ENCODE data around the gene RAD51B.

RAD51B gene

DNA sequence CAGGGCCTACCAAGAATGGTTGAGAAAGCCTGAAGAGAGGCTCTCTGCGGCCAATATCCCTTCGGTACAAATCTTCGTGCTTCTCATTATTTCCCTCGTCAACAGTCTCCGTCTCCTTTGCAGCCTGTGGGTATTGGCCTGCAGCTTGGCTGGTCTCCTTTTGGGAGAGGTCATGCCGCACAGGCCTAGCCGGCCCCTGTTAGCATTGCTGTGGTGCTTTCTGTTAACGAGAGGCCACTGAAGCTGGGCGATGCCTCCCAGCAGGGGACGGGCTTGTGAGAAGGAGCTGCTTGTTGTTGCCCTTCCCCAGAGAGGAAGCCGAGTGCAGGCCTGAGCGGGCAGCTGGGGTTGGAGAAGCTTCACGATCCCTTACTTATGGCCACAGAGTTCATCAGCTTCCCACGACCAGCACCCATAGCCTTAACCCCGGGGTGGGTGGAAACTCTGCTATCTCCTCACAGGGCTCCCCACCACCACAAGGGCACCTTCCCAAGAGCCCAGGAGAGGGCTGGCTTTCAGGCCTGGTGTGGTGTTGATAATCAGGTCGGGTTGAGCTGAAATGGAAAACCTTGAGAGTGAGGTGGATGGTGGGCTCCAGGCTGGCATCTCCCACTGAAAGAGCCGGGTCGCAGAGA is 744.7 kb downstream of the RAD51B start:
- FAIRE-seq = no peak
- DNase-seq (ENCODE audit: insufficient read length) = no peak
- TF ChIP-seq POLR2A (IDR thresholded peaks at IDR 0.05; ENCODE audit: low read depth, low read length) = no peak

DNA sequence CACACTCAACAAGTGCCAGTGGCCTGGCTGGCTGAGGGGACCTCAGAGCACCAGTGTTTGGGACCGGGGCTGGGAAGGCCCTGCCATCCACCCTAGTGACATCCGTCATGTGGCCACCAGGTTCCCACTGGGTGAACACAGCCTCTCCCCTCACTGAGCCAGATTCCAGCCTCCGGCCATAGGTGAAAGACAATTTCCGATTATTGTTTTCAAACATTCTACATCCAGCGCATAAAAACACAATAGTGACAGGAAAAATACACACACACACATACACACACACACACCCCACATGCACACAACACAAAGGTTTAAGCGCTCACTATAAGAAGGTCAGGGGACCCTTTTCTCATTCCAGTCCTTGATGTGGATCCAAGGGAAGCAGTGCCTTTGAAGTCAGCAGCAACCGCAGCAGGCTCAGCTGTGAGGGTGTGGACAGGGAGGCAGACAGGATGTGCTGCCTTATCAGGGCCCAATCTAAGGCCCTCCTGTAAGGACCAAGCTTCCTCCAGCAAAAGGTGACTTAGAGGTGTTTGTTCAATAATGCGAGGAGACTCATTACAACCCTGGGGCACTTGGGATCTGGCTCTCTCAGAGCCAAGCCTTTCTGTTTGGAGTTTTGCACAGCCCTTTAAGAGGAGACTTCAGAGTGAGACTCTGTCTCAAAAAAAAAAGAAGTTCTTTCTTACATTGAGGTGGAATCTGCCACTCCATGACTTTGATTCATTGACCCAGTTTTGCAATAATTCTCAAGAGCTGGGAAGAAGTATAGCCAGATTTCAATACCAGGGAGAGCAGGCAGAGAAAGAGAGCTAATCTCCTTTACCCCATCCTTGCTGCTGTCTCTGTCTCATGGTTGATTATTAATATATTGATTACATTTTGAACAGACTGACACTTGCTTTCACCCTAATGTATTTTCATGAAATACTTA is 745.5 kb downstream of the RAD51B start:
- DNase-seq (ENCODE audit: insufficient read length) (no peak), FAIRE-seq (no peak)
- no peak for TF ChIP-seq TAF1 (IDR thresholded peaks at IDR 0.05; ENCODE audit: borderline replicate concordance, low read depth, low read length)
- no peak for TF ChIP-seq POLR2A (IDR thresholded peaks at IDR 0.05; ENCODE audit: low read depth, low read length)
- no peak for TF ChIP-seq POLR2AphosphoS5 (IDR thresholded peaks at IDR 0.05; ENCODE audit: low read depth, low read length)

DNA sequence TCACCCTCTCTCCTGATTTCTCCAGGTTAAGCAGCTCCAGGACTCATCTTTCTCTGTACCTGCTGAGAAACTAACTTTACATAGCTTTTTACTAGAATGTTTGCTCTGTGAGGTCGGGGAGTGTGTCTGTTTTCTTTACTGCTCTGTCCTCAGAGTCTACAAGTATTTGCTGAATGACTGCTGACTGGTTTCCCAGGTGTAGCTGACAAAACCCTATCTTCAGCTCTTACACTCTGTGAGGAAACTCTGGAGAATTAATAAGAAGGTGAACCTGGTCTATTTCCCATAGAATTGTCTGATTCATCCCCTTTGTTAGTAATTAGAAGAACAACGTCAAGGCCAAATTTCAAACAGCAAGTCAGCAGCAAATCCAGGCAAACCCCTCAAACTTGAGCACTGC is 746.5 kb downstream of the RAD51B start:
- DNase-seq (ENCODE audit: insufficient read length) (no peak), FAIRE-seq (no peak)

DNA sequence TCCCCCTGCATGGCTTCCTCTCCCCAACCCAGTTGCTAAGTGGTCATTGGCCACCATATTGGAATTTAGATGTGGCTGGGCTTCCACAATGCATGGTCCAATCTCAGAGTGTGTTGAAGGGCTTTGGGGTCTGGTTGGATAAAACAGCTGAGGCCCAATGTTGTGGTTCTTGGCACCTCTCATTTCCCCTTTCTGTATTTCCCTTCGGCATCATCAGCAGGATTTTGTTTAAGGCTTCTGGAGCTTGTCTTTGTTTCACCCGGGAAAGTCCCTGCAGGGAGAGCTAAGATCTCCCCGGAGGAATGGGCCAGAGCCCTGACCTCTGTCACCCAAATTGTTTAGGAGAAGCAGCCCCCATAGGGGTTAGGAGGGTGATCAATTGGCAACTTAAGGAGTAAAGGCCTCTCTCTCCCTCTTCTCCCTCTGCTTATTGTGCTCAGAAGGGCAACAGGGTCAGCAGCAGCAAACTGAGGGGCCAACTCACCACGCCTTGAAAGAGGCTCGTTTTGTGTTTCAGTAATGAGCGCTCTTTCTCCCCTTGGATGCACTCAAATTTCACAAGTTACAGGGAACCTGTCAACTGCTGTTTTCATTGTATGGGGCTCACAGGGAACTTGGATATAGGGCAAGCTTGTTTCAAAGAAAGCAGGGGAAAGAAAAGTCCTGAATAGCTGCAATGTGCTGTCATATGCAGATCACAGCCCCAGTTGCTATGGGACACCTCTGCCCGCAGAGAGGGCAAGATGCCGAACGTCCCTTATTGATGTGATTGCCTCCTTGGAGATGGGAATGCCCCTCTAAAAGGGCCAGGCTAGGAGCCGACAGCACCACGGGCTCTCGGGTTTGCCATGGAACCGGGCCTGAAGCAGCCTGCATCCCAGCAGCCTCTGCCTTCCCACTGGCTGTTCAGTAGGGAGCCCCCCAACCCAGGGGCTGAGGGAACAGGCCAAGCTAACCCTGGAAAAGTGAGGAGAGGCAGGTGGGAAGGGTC is 749.6 kb downstream of the RAD51B start:
- DNase-seq (ENCODE audit: insufficient read length) = no peak
- no peak for TF ChIP-seq TAF1 (IDR thresholded peaks at IDR 0.05; ENCODE audit: borderline replicate concordance, low read depth, low read length)
- TF ChIP-seq POLR2AphosphoS5 (IDR thresholded peaks at IDR 0.05; ENCODE audit: low read depth, low read length) = no peak
- no peak for TF ChIP-seq POLR2A (IDR thresholded peaks at IDR 0.05; ENCODE audit: low read depth, low read length)
- no peak for FAIRE-seq

More for the DNA sequence above, 746.5 kb downstream of the RAD51B start:
- no peak for TF ChIP-seq POLR2AphosphoS5 (IDR thresholded peaks at IDR 0.05; ENCODE audit: low read depth, low read length)
- TF ChIP-seq TAF1 (IDR thresholded peaks at IDR 0.05; ENCODE audit: borderline replicate concordance, low read depth, low read length) = no peak
- no peak for TF ChIP-seq POLR2A (IDR thresholded peaks at IDR 0.05; ENCODE audit: low read depth, low read length)

DNA sequence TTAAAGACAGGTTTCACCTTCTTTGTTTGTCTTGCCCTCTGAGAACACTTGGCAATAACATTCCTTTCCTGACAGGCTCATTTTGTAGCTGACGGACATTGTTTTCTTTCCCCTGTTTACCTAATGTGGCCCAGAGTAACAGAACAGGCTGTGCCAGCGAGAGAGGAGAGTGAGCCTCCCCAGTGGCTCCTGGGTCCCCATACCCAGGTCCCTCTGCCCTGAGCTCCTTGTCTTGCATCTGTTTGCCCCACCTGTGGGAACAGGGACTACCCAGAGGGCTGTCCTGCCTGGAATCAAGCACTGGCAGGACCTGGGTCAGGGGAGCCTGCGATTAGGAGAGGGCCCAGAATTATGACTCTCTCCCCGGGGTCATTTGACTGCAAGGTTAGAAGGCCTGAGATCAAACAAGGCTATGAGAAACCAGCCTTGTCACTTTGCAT is 750.4 kb downstream of the RAD51B start:
- FAIRE-seq (no peak), DNase-seq (ENCODE audit: insufficient read length) (no peak)
- TF ChIP-seq POLR2A (IDR thresholded peaks at IDR 0.05; ENCODE audit: low read depth, low read length) = no peak
- no peak for TF ChIP-seq POLR2AphosphoS5 (IDR thresholded peaks at IDR 0.05; ENCODE audit: low read depth, low read length)
- TF ChIP-seq TAF1 (IDR thresholded peaks at IDR 0.05; ENCODE audit: borderline replicate concordance, low read depth, low read length) = no peak

DNA sequence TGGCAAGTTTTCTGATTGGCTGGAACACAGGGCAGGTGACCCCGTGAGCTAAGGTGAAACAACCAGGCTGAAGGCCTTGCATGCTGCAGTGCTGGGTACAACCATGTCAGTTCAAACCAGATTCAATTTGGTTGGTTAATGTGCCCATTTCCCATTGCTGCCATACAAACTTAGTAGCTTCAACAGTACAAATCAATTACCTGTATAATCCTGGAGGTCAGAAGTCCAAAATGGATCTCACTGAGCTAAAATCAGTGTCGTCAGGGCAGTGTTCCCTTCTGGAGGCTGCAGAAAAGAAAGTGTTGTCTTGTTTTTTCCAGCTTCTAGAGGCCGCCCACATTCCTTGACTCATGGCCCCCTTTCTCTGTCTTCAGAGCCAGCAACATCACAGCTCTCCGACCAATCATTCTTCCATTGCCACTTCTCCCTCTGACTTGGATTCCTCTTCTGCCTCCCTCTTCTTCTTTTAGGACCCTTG is 751.6 kb downstream of the RAD51B start:
- TF ChIP-seq TAF1 (IDR thresholded peaks at IDR 0.05; ENCODE audit: borderline replicate concordance, low read depth, low read length) (no peak), POLR2A (IDR thresholded peaks at IDR 0.05; ENCODE audit: low read depth, low read length) (no peak), POLR2AphosphoS5 (IDR thresholded peaks at IDR 0.05; ENCODE audit: low read depth, low read length) (no peak)
- DNase-seq (ENCODE audit: insufficient read length) (no peak), FAIRE-seq (no peak)

DNA sequence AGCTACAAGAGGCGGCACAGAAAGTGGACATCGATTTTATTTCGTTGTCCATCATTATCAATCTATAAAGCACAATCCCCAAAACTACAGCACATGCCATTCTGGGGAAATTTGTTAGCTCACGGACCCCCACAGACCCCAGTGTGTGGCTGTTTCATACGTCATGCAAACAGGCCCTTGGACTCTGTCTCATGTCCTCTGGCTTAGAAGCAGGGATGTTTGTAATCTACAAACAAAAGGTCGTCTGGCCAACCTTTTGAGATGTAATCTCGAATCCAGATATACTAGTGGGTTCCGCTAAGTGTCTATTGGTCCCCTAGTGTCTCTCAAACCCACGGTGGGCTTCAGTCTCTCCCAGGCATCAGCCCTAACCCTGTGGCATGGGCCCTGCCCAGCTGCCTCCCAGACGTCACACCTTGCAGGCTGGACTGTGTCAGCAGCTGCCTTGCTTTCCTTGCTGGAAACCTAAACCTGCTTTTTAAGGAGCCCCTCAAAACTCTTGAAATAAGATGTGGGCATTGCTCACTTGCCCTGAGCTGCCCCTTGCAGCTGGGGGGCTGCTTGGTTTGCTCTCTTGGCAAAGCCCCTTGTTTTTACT is 752.4 kb downstream of the RAD51B start:
- FAIRE-seq (no peak), DNase-seq (ENCODE audit: insufficient read length) (no peak)
- TF ChIP-seq TAF1 (IDR thresholded peaks at IDR 0.05; ENCODE audit: borderline replicate concordance, low read depth, low read length) = no peak
- TF ChIP-seq POLR2A (IDR thresholded peaks at IDR 0.05; ENCODE audit: low read depth, low read length) = no peak
- TF ChIP-seq POLR2AphosphoS5 (IDR thresholded peaks at IDR 0.05; ENCODE audit: low read depth, low read length) = no peak

DNA sequence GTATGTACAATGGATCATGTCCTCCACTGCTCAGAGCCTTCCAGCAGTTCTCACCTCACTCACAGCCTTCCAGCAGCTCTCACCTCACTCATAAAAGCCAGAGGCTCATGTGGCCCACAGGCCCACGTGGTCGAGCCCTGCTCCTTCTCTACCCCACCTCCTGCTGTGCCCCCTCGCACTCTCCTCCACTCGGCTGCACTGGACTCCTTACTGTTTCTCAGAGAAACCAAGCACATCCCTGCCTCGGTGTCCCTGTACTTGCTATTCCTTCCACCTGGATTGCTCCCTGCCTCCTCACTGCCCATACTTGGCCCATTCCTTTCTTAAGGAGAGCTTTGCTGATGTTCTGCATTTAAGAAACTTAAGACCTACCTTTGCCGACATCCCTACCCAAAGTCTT is 753.5 kb downstream of the RAD51B start:
- FAIRE-seq (no peak), DNase-seq (ENCODE audit: insufficient read length) (no peak)
- no peak for TF ChIP-seq POLR2A (IDR thresholded peaks at IDR 0.05; ENCODE audit: low read depth, low read length)
- TF ChIP-seq TAF1 (IDR thresholded peaks at IDR 0.05; ENCODE audit: borderline replicate concordance, low read depth, low read length) = no peak
- no peak for TF ChIP-seq POLR2AphosphoS5 (IDR thresholded peaks at IDR 0.05; ENCODE audit: low read depth, low read length)

DNA sequence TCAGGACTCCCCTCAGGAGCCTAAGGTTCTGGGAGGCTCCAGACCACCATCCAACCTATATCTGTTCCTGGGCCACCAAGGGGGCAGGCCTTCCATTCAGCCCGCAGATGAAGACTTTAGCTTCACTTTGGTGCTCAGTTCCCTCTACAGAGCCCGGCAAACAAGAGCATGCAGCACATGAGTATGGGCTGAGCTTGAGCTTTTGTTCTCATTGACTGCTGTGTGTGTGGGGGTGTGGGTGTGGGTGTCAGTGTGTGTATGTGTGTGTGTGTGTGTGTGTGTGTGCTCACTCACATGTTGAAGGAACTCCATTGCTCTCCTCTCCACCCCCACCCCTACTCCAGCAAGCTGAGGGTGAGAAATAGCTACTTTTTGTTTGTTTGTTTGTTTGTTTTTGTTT is 754.1 kb downstream of the RAD51B start:
- TF ChIP-seq POLR2AphosphoS5 (IDR thresholded peaks at IDR 0.05; ENCODE audit: low read depth, low read length) (no peak), TAF1 (IDR thresholded peaks at IDR 0.05; ENCODE audit: borderline replicate concordance, low read depth, low read length) (no peak), POLR2A (IDR thresholded peaks at IDR 0.05; ENCODE audit: low read depth, low read length) (no peak)

DNA sequence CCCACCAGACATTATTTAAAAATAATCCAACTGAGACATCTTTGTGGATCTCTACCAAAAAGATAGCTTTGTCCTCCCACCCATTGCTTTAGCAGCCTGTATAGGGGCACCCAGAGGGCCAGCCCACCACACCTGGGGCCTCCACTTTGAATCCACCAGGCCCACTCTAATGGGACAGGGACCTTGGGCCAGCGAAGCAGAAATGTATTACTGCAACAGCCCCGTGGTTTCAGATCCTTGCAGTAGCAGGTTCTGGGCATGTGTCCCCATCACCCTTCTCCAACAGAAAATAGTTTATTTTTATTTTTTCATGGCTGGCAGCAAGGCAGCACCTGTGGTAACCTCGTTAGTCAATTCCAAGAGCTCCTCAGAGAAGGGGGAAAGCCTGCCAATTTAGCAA is 754.9 kb downstream of the RAD51B start:
- FAIRE-seq (no peak), DNase-seq (ENCODE audit: insufficient read length) (no peak)
- TF ChIP-seq POLR2A (IDR thresholded peaks at IDR 0.05; ENCODE audit: low read depth, low read length) = no peak
- no peak for TF ChIP-seq TAF1 (IDR thresholded peaks at IDR 0.05; ENCODE audit: borderline replicate concordance, low read depth, low read length)

More for the DNA sequence above, 754.1 kb downstream of the RAD51B start:
- DNase-seq (ENCODE audit: insufficient read length) (no peak), FAIRE-seq (no peak)

DNA sequence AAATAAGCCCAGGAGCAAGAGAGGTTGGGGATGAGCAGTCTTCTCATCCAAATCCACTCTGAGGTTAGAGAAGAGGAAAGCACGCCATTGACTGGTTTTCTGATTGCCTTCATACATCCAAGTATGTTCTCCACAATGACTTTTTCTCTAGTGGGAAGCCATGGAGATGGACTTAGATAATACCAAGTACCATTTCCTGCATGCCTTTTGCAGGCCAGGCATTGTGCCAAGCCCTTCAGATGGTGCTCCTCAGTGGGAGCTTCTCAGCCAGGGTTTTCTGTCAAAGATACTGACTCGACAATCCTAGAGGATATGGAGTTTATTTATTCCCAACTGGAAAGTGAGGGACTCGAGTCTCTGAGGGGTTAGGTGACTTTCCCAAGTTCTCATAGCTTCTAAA is 755.3 kb downstream of the RAD51B start:
- TF ChIP-seq TAF1 (IDR thresholded peaks at IDR 0.05; ENCODE audit: borderline replicate concordance, low read depth, low read length) = no peak
- TF ChIP-seq POLR2A (IDR thresholded peaks at IDR 0.05; ENCODE audit: low read depth, low read length) = no peak
- no peak for TF ChIP-seq POLR2AphosphoS5 (IDR thresholded peaks at IDR 0.05; ENCODE audit: low read depth, low read length)
- no peak for DNase-seq (ENCODE audit: insufficient read length)
- FAIRE-seq = no peak

Data from GM12892 (cell line).